Measurements from ENCODE around the gene MPPED1. TPM values are rescaled to one million over a fixed set of nuclear protein-coding genes. Genes with fewer than 3 reads are reported as not detected.

Gene MPPED1
- total RNA-seq, 4 donors from 2014 or later = not detected

- Histone ChIP-seq H3K9me3 (peaks cover 0 to 5% (median 0%) of the 10 kb centered on the region in 3 donors), H3K4me3 (no peak overlapping the region), H3K27ac (no peak overlapping the region), H3K27me3 (no peaks in the 10 kb centered on the region), H3K4me1 (no peaks in the 10 kb centered on the region), H3K36me3 (no peaks in the 10 kb centered on the region)
- WGBS, 2 donors = 85 to 88% methylated on average over 11 to 13 of the region's 17 CpGs
- intact Hi-C loops (cut with DNase I) = no loop called here
- DNase-seq = no peak
- TF ChIP-seq CTCF (IDR thresholded peaks at IDR 0.05) = no peak
- no peak for TF ChIP-seq POLR2A (IDR thresholded peaks at IDR 0.05)
Measured at GRCh38 chr22:43554694-43555365, 143.0 kb downstream of the MPPED1 start.

- Histone ChIP-seq H3K27ac (no peak overlapping the region), H3K9me3 (peaks cover 0 to 5% (median 0%) of the 10 kb centered on the region in 3 donors), H3K36me3 (no peaks in the 10 kb centered on the region), H3K4me3 (no peak overlapping the region), H3K4me1 (no peaks in the 10 kb centered on the region), H3K27me3 (no peaks in the 10 kb centered on the region)
- DNase-seq = no peak
- TF ChIP-seq POLR2A (IDR thresholded peaks at IDR 0.05) (no peak), CTCF (IDR thresholded peaks at IDR 0.05) (no peak)
- intact Hi-C loops (cut with DNase I) = no loop called here
- WGBS, 2 donors = 69 to 76% methylated on average over 11 of the region's 11 CpGs
Measured at GRCh38 chr22:43555561-43556515, 144.0 kb downstream of the MPPED1 start.

Other genes with a start within 250 kb of the MPPED1 start
- gene TTLL12, start 224.9 kb upstream of the MPPED1 start, total RNA-seq = 100 to 1,000 TPM; 109 to 211 (median 122) TPM
- gene SCUBE1, start 68.6 kb upstream of the MPPED1 start, total RNA-seq = 1 to 10 TPM in 3 of 4 donors, under 1 TPM in 1; 0.38 to 4.0 (median 2.1) TPM

Data from esophagus squamous epithelium (tissue), 5 donors.